IMR-90 (cell line): ENCODE data around the gene MPRIP. TPM values are rescaled to one million over a fixed set of nuclear protein-coding genes. Genes with fewer than 3 reads are reported as not detected.

ENCODE experiments used
- ATAC-seq: fragments of 200-7000 bp; cut with Tn5 transposase; 2 replicates; pipeline ENCODE4 v1.9.1; 2020; ENCODE audit warnings: low read depth, mild to moderate bottlenecking, moderate library complexity
- BruUV-seq: library from RNA; stranded (reverse); fragments of 400-500 nt; replicated peaks from 2 replicates; lab custom pipeline; 2021; lab: Mats Ljungman, UMichigan
- CTCF ChIA-PET: fragments of 300-600 bp; formaldehyde crosslinking; extraction: SDS; loops from one replicate; lab custom pipeline; 2021; ENCODE audit warnings: antibody characterized with exemption; lab: Yijun Ruan, JAX
- POLR2A ChIA-PET: fragments of 300-600 bp; sonication (Branson Sonifier 250); formaldehyde crosslinking; loops from one replicate; lab custom pipeline; 2022; ENCODE audit warnings: antibody characterized with exemption; ENCODE audit not compliant: unreplicated experiment; lab: Charles Lee
- DNase-seq: peaks from one replicate; pipeline ENCODE4 v3.0.0; 2013
- H2AFZ ChIP-seq: replicated peaks from 2 replicates; pipeline ENCODE3; 2013; ENCODE audit warnings: low read length, mild to moderate bottlenecking; ENCODE audit not compliant: poor library complexity
- H2AK5ac ChIP-seq: 2 replicates; pipeline ENCODE4 v1.6.1; 2013; ENCODE audit warnings: low read depth, low read length, inconsistent platforms
- H2AK9ac ChIP-seq: replicated peaks from 2 replicates; pipeline ENCODE3; 2013; ENCODE audit warnings: mild to moderate bottlenecking, low read depth, low read length, moderate library complexity; ENCODE audit not compliant: poor library complexity
- H2BK120ac ChIP-seq: 2 replicates; pipeline ENCODE4 v1.6.1; 2013; ENCODE audit warnings: low read depth, low read length, inconsistent platforms
- H2BK15ac ChIP-seq: 3 replicates; pipeline ENCODE4 v1.6.1; 2013; ENCODE audit warnings: low read depth, low read length, inconsistent platforms
- H2BK20ac ChIP-seq: 2 replicates; pipeline ENCODE4 v1.6.1; 2013; ENCODE audit warnings: low read depth, mild to moderate bottlenecking, inconsistent platforms, low read length, moderate library complexity
- H2BK5ac ChIP-seq: 2 replicates; pipeline ENCODE4 v1.6.1; 2013; ENCODE audit warnings: mild to moderate bottlenecking, low read depth, low read length, inconsistent platforms; ENCODE audit not compliant: poor library complexity, severe bottlenecking
- H3K14ac ChIP-seq: replicated peaks from 2 replicates; pipeline ENCODE4 v1.6.1; 2013; ENCODE audit warnings: low read depth, low read length, inconsistent platforms
- H3K18ac ChIP-seq: 2 replicates; pipeline ENCODE4 v1.6.1; 2013; ENCODE audit warnings: low read depth, low read length, control low read depth
- H3K23ac ChIP-seq: 2 replicates; pipeline ENCODE4 v1.6.1; 2013; ENCODE audit warnings: low read depth, low read length, inconsistent platforms
- H3K27ac ChIP-seq: 2 replicates; pipeline ENCODE4 v1.5.1; 2013; ENCODE audit warnings: mild to moderate bottlenecking, control low read depth, low read length; ENCODE audit not compliant: insufficient read depth
- H3K27me3 ChIP-seq: 2 replicates; pipeline ENCODE4 v1.6.1; 2013; ENCODE audit warnings: low read length; ENCODE audit not compliant: control insufficient read depth, insufficient read depth
- H3K36me3 ChIP-seq: 2 replicates; pipeline ENCODE4 v1.6.1; 2013; ENCODE audit warnings: low read length, mixed read lengths; ENCODE audit not compliant: control insufficient read depth, insufficient read depth
- H3K4ac ChIP-seq: 2 replicates; pipeline ENCODE4 v1.6.1; 2013; ENCODE audit warnings: low read depth, low read length, inconsistent platforms
- H3K4me1 ChIP-seq: 2 replicates; pipeline ENCODE4 v1.6.1; 2013; ENCODE audit warnings: low read length, mixed read lengths; ENCODE audit not compliant: control insufficient read depth, insufficient read depth
- H3K4me2 ChIP-seq: 2 replicates; pipeline ENCODE4 v1.6.1; 2013; ENCODE audit warnings: low read depth, mild to moderate bottlenecking, control low read depth, low read length, moderate library complexity
- H3K4me3 ChIP-seq: 2 replicates; pipeline ENCODE4 v1.5.1; 2013; ENCODE audit warnings: low read depth, mild to moderate bottlenecking, control low read depth, low read length, moderate library complexity; ENCODE audit not compliant: insufficient read depth
- H3K56ac ChIP-seq: 2 replicates; pipeline ENCODE4 v1.6.1; 2013; ENCODE audit warnings: low read length, inconsistent platforms; ENCODE audit not compliant: insufficient read depth; ENCODE audit errors: extremely low read depth
- H3K79me1 ChIP-seq, 2 experiments: 2 replicates each; pipeline ENCODE4 v1.6.1; 2013; ENCODE audit warnings: low read length in 2 of 2, inconsistent platforms in 1 of 2, low read depth in 1 of 2
- H3K9ac ChIP-seq: 2 replicates; pipeline ENCODE4 v1.6.1; 2013; ENCODE audit warnings: low read depth, low read length, control low read depth
- H3K9me1 ChIP-seq: 2 replicates; pipeline ENCODE4 v1.6.1; 2013; ENCODE audit warnings: low read length, inconsistent platforms; ENCODE audit not compliant: insufficient read depth
- H3K9me3 ChIP-seq: 2 replicates; pipeline ENCODE4 v1.6.1; 2013; ENCODE audit warnings: low read length; ENCODE audit not compliant: control insufficient read depth, insufficient read depth
- H4K20me1 ChIP-seq: 2 replicates; pipeline ENCODE4 v1.6.1; 2013; ENCODE audit warnings: low read length, inconsistent platforms; ENCODE audit not compliant: insufficient read depth
- H4K5ac ChIP-seq: 2 replicates; pipeline ENCODE4 v1.6.1; 2013; ENCODE audit warnings: mild to moderate bottlenecking, low read depth, low read length, control low read depth
- H4K8ac ChIP-seq, 2 experiments: 2 replicates each; pipeline ENCODE4 v1.6.1; 2013; ENCODE audit warnings: low read depth in 2 of 2, low read length in 2 of 2, control low read depth in 1 of 2, inconsistent platforms in 1 of 2
- H4K91ac ChIP-seq: 2 replicates; pipeline ENCODE4 v1.6.1; 2013; ENCODE audit warnings: low read depth, low read length, inconsistent platforms; ENCODE audit not compliant: insufficient read depth
- CEBPB ChIP-seq: IDR thresholded peaks from 2 replicates; pipeline ENCODE4 v1.6.1; 2012; ENCODE audit warnings: low read depth, low read length, improper control_type of control experiment
- WGBS, 2 experiments: methylation state at CpG; one replicate each; pipeline versions ENCODE4 v1.1.5 to v1.1.7; 2013; ENCODE audit warnings: missing lambda C conversion rate in 2 of 2; ENCODE audit not compliant: insufficient read length in 1 of 2; ENCODE audit errors: extremely low coverage in 2 of 2; 5-methylcytosine and 5-hydroxymethylcytosine counted together
- dilution Hi-C: fragments of 300-500 bp; cut with HindIII; formaldehyde crosslinking; loops from one replicate; pipeline ENCODE4 v1.14.3; 2018; ENCODE audit warnings: low sequenced_read_pairs; ENCODE audit not compliant: unreplicated experiment
- in situ Hi-C: fragments of 300-500 bp; cut with MboI; formaldehyde crosslinking; loops from 3 replicates; pipeline ENCODE4 v1.14.3; 2019; ENCODE audit warnings: low sequenced_read_pairs, inconsistent platforms, mixed read lengths
- intact Hi-C: fragments of 100-400 bp; cut with micrococcal nuclease; formaldehyde crosslinking; loops from 2 replicates; pipeline ENCODE4 v1.10.0; 2022
- polyA plus RNA-seq, 3 experiments: library from polyadenylated mRNA; depleted of rRNA; stranded (reverse); fragments of >200 nt; gene quantifications; 2 replicates each; pipeline ENCODE4 v1.2.3, GENCODE V29; 2012; ENCODE audit warnings: low replicate concordance in 1 of 3
- total RNA-seq: library from RNA; depleted of rRNA; stranded (reverse); fragments of >200 nt; gene quantifications from 2 replicates; pipeline ENCODE4 v1.2.3, GENCODE V29; 2012

Gene MPRIP
- total and polyA plus RNA-seq, 2 of the 4 experiments (the other 2 are of a cell fraction): 111 to 149 TPM

GRCh38 chr17:17149520-17150447 lies 107.5 kb downstream of the MPRIP start:
- Histone ChIP-seq H3K4me3 (no peak overlapping the region), H3K9me3 (no peaks in the 10 kb centered on the region), H2AK5ac (0 out of 2 replicates have a peak overlapping the region, but pooled peaks have one; percentile 50), H3K14ac (0 out of 2 replicates have a peak overlapping the region, but pooled peaks have one; percentile 67), H2AFZ (no peak overlapping the region), H4K5ac (no peak overlapping the region), H3K27me3 (no peaks in the 10 kb centered on the region), H4K8ac (peak overlapping the region in 1 of 2 experiments; percentile 2; a peak in 1 of 4 replicates), H3K18ac (no peak overlapping the region), H2BK5ac (no peak overlapping the region), H3K23ac (0 out of 2 replicates have a peak overlapping the region, but pooled peaks have one; percentile 25), H3K9ac (no peak overlapping the region), H3K56ac (no peak overlapping the region), H2BK20ac (no peak overlapping the region), H2BK15ac (no peak overlapping the region), H3K4ac (peak overlapping the region; percentile 1; the same call in 1 of the 2 replicates), H3K27ac (no peak overlapping the region), H3K4me1 (peaks cover 16% of the 10 kb centered on the region), H3K4me2 (no peak overlapping the region), H3K9me1 (peaks cover 24% of the 10 kb centered on the region), H4K20me1 (peaks cover 19% of the 10 kb centered on the region), H2BK120ac (no peak overlapping the region), H4K91ac (no peak overlapping the region), H3K79me1 (peaks cover 18 to 51% of the 10 kb centered on the region in 2 experiments), H3K36me3 (peaks cover 67% of the 10 kb centered on the region), H2AK9ac (no peak overlapping the region)
- WGBS, 2 experiments: 100% methylated on average over 1 of the region's 9 CpGs; no CpG with 5 or more reads in 1 of the 2 experiments
- no peak for DNase-seq
- ChIA-PET CTCF (no interaction called here), POLR2A (no interaction called here)
- in situ Hi-C loops: no loop called here
- intact Hi-C loops: loop anchor here (5.0 kb wide), 1 partner anchor 107 kb away; the partner anchor contains the start of gene MPRIP
- ATAC-seq: no peak
- no TSS peak for BruUV-seq
- dilution Hi-C loops: no loop called here
- TF ChIP-seq CEBPB: no peak
